PFSK-1 (cell line): ENCODE measurements around the gene EIF4A3.

Experiments used
- FOXP2 ChIP-seq: optimal IDR thresholded peaks from 2 replicates; pipeline ENCODE3; 2011; ENCODE audit warnings: borderline replicate concordance, control low read depth, inconsistent platforms; ENCODE audit not compliant: insufficient read depth; ENCODE audit errors: extremely low read length, extremely low read depth
- POLR2AphosphoS5 ChIP-seq: IDR thresholded peaks from 2 replicates; pipeline ENCODE4 v1.6.1; 2012; ENCODE audit warnings: low read depth, mild to moderate bottlenecking, control low read depth, low read length, moderate library complexity
- REST ChIP-seq, 2 experiments: IDR thresholded peaks; 2 replicates each; pipeline versions ENCODE4 v1.6.1 to v1.8.0; 2011 to 2012; ENCODE audit warnings: low read depth in 2 of 2, low read length in 2 of 2, control low read depth in 1 of 2, inconsistent platforms in 1 of 2, mild to moderate bottlenecking in 1 of 2, moderate library complexity in 1 of 2; ENCODE audit not compliant: insufficient read depth in 1 of 2
- SIN3A ChIP-seq: IDR thresholded peaks from 2 replicates; pipeline ENCODE4 v1.6.1; 2012; ENCODE audit warnings: mild to moderate bottlenecking, low read length, moderate library complexity, borderline replicate concordance; ENCODE audit not compliant: insufficient read depth

- no peak for TF ChIP-seq POLR2AphosphoS5
- TF ChIP-seq FOXP2: no peak
- TF ChIP-seq REST (IDR thresholded peaks at IDR 0.05; ENCODE audit: insufficient read depth in 1 of 2, low read depth in 2 of 2, low read length in 2 of 2): no peak
- TF ChIP-seq SIN3A: no peak
Observed at GRCh38 chr17:80183581-80184422, 36.9 kb upstream of the EIF4A3 start.
